ENCODE measurements around the gene CCDC137.

The CCDC137 gene

GRCh38 chr17:81687770-81688541, 21.4 kb downstream of the CCDC137 start:
- H3K27me3 ChIP-seq (ENCODE audit: control insufficient read depth, insufficient read depth, low read length), result no peaks in the 10 kb centered on the region
- no peak overlapping the region for H3K4me3 ChIP-seq (ENCODE audit: low read length)
- peaks cover 14% of the 10 kb centered on the region for H3K4me1 ChIP-seq (ENCODE audit: control insufficient read depth, insufficient read depth, low read length)
- no peaks in the 10 kb centered on the region for H3K9me3 ChIP-seq (ENCODE audit: control insufficient read depth, low read length)
- H3K9ac ChIP-seq (ENCODE audit: low read length), result no peak overlapping the region
- H3K36me3 ChIP-seq (ENCODE audit: control insufficient read depth, insufficient read depth, low read length), result peaks cover 2% of the 10 kb centered on the region

GRCh38 chr17:81688616-81689015, 22.1 kb downstream of the CCDC137 start:
- H3K4me1 ChIP-seq (ENCODE audit: control insufficient read depth, insufficient read depth, low read length), result peaks cover 14% of the 10 kb centered on the region
- no peak overlapping the region for H3K4me3 ChIP-seq (ENCODE audit: low read length)
- no peaks in the 10 kb centered on the region for H3K9me3 ChIP-seq (ENCODE audit: control insufficient read depth, low read length)
- no peaks in the 10 kb centered on the region for H3K27me3 ChIP-seq (ENCODE audit: control insufficient read depth, insufficient read depth, low read length)
- peaks cover 6% of the 10 kb centered on the region for H3K36me3 ChIP-seq (ENCODE audit: control insufficient read depth, insufficient read depth, low read length)
- H3K9ac ChIP-seq (ENCODE audit: low read length), result no peak overlapping the region

- Histone ChIP-seq H3K4me1 (ENCODE audit: control insufficient read depth, insufficient read depth, low read length) (peaks cover 6% of the 10 kb centered on the region), H3K9ac (ENCODE audit: low read length) (no peak overlapping the region), H3K4me3 (ENCODE audit: low read length) (no peak overlapping the region), H3K27me3 (ENCODE audit: control insufficient read depth, insufficient read depth, low read length) (no peaks in the 10 kb centered on the region), H3K36me3 (ENCODE audit: control insufficient read depth, insufficient read depth, low read length) (peaks cover 11% of the 10 kb centered on the region), H3K9me3 (ENCODE audit: control insufficient read depth, low read length) (no peaks in the 10 kb centered on the region)
These were observed 23.5 kb downstream of the CCDC137 start for GRCh38 chr17:81690066-81690465.

GRCh38 chr17:81690549-81690948, 24.0 kb downstream of the CCDC137 start:
- Histone ChIP-seq H3K36me3 (ENCODE audit: control insufficient read depth, insufficient read depth, low read length) (peaks cover 15% of the 10 kb centered on the region), H3K4me1 (ENCODE audit: control insufficient read depth, insufficient read depth, low read length) (peaks cover 1% of the 10 kb centered on the region), H3K27me3 (ENCODE audit: control insufficient read depth, insufficient read depth, low read length) (no peaks in the 10 kb centered on the region), H3K9ac (ENCODE audit: low read length) (no peak overlapping the region), H3K4me3 (ENCODE audit: low read length) (no peak overlapping the region), H3K9me3 (ENCODE audit: control insufficient read depth, low read length) (no peaks in the 10 kb centered on the region)

- Histone ChIP-seq H3K4me3 (ENCODE audit: low read length) (no peak overlapping the region), H3K9me3 (ENCODE audit: control insufficient read depth, low read length) (no peaks in the 10 kb centered on the region), H3K4me1 (ENCODE audit: control insufficient read depth, insufficient read depth, low read length) (no peaks in the 10 kb centered on the region), H3K27me3 (ENCODE audit: control insufficient read depth, insufficient read depth, low read length) (no peaks in the 10 kb centered on the region), H3K36me3 (ENCODE audit: control insufficient read depth, insufficient read depth, low read length) (peaks cover 15% of the 10 kb centered on the region), H3K9ac (ENCODE audit: low read length) (no peak overlapping the region)
These were observed 24.7 kb downstream of the CCDC137 start for GRCh38 chr17:81691196-81691595.

- no peak overlapping the region for H3K9ac ChIP-seq (ENCODE audit: low read length)
These were observed 25.1 kb downstream of the CCDC137 start for GRCh38 chr17:81691608-81692007.

GRCh38 chr17:81693509-81694210, 27.1 kb downstream of the CCDC137 start:
- H3K4me3 ChIP-seq (ENCODE audit: low read length), result no peak overlapping the region
- H3K27me3 ChIP-seq (ENCODE audit: control insufficient read depth, insufficient read depth, low read length), result no peaks in the 10 kb centered on the region
- no peak overlapping the region for H3K9ac ChIP-seq (ENCODE audit: low read length)
- H3K4me1 ChIP-seq (ENCODE audit: control insufficient read depth, insufficient read depth, low read length), result no peaks in the 10 kb centered on the region
- no peaks in the 10 kb centered on the region for H3K9me3 ChIP-seq (ENCODE audit: control insufficient read depth, low read length)
- H3K36me3 ChIP-seq (ENCODE audit: control insufficient read depth, insufficient read depth, low read length), result peaks cover 15% of the 10 kb centered on the region

More at GRCh38 chr17:81691608-81692007, 25.1 kb downstream of the CCDC137 start:
- H3K27me3 ChIP-seq (ENCODE audit: control insufficient read depth, insufficient read depth, low read length), result no peaks in the 10 kb centered on the region
- peaks cover 15% of the 10 kb centered on the region for H3K36me3 ChIP-seq (ENCODE audit: control insufficient read depth, insufficient read depth, low read length)
- no peaks in the 10 kb centered on the region for H3K9me3 ChIP-seq (ENCODE audit: control insufficient read depth, low read length)
- H3K4me3 ChIP-seq (ENCODE audit: low read length), result no peak overlapping the region
- no peaks in the 10 kb centered on the region for H3K4me1 ChIP-seq (ENCODE audit: control insufficient read depth, insufficient read depth, low read length)

- no peaks in the 10 kb centered on the region for H3K4me1 ChIP-seq (ENCODE audit: control insufficient read depth, insufficient read depth, low read length)
- no peak overlapping the region for H3K9ac ChIP-seq (ENCODE audit: low read length)
- H3K9me3 ChIP-seq (ENCODE audit: control insufficient read depth, low read length), result no peaks in the 10 kb centered on the region
- no peaks in the 10 kb centered on the region for H3K27me3 ChIP-seq (ENCODE audit: control insufficient read depth, insufficient read depth, low read length)
- H3K36me3 ChIP-seq (ENCODE audit: control insufficient read depth, insufficient read depth, low read length), result peaks cover 15% of the 10 kb centered on the region
- no peak overlapping the region for H3K4me3 ChIP-seq (ENCODE audit: low read length)
These were observed 28.3 kb downstream of the CCDC137 start for GRCh38 chr17:81694810-81695209.

GRCh38 chr17:81695211-81695610, 28.7 kb downstream of the CCDC137 start:
- H3K4me3 ChIP-seq (ENCODE audit: low read length), result no peak overlapping the region
- H3K9ac ChIP-seq (ENCODE audit: low read length), result no peak overlapping the region
- peaks cover 15% of the 10 kb centered on the region for H3K36me3 ChIP-seq (ENCODE audit: control insufficient read depth, insufficient read depth, low read length)
- H3K9me3 ChIP-seq (ENCODE audit: control insufficient read depth, low read length), result no peaks in the 10 kb centered on the region
- no peaks in the 10 kb centered on the region for H3K27me3 ChIP-seq (ENCODE audit: control insufficient read depth, insufficient read depth, low read length)
- H3K4me1 ChIP-seq (ENCODE audit: control insufficient read depth, insufficient read depth, low read length), result no peaks in the 10 kb centered on the region

GRCh38 chr17:81695801-81696200, 29.3 kb downstream of the CCDC137 start:
- no peaks in the 10 kb centered on the region for H3K27me3 ChIP-seq (ENCODE audit: control insufficient read depth, insufficient read depth, low read length)
- no peak overlapping the region for H3K9ac ChIP-seq (ENCODE audit: low read length)
- H3K4me3 ChIP-seq (ENCODE audit: low read length), result no peak overlapping the region
- H3K4me1 ChIP-seq (ENCODE audit: control insufficient read depth, insufficient read depth, low read length), result no peaks in the 10 kb centered on the region
- H3K9me3 ChIP-seq (ENCODE audit: control insufficient read depth, low read length), result no peaks in the 10 kb centered on the region
- H3K36me3 ChIP-seq (ENCODE audit: control insufficient read depth, insufficient read depth, low read length), result peaks cover 15% of the 10 kb centered on the region

GRCh38 chr17:81696218-81696941, 29.8 kb downstream of the CCDC137 start:
- peaks cover 15% of the 10 kb centered on the region for H3K36me3 ChIP-seq (ENCODE audit: control insufficient read depth, insufficient read depth, low read length)
- H3K9ac ChIP-seq (ENCODE audit: low read length), result no peak overlapping the region

More at GRCh38 chr17:81696218-81696941, 29.8 kb downstream of the CCDC137 start:
- Histone ChIP-seq H3K9me3 (ENCODE audit: control insufficient read depth, low read length) (no peaks in the 10 kb centered on the region), H3K27me3 (ENCODE audit: control insufficient read depth, insufficient read depth, low read length) (no peaks in the 10 kb centered on the region), H3K4me1 (ENCODE audit: control insufficient read depth, insufficient read depth, low read length) (peaks cover 1% of the 10 kb centered on the region), H3K4me3 (ENCODE audit: low read length) (no peak overlapping the region)
